Progenitor cell of endocrine pancreas (in vitro differentiated cells): ENCODE measurements around the gene SLC9A8. TPM values are rescaled to one million over a fixed set of nuclear protein-coding genes. Genes with fewer than 3 reads are reported as not detected.
"Not testable (repeated sequence)": the region's sequence is repeated elsewhere in the genome, so short reads cannot be mapped to it uniquely, and the experiment has no call there.

ENCODE experiments used
- DNase-seq: peaks from one replicate; pipeline ENCODE4 v3.0.0; 2021; ENCODE audit warnings: low spot score; ENCODE audit not compliant: unreplicated experiment
- H3K27ac Mint-ChIP-seq: 2 replicates; pipeline ENCODE4 v1.8.0; 2021; ENCODE audit warnings: mild to moderate bottlenecking, moderate library complexity, mixed read lengths
- H3K27me3 Mint-ChIP-seq: 2 replicates; pipeline ENCODE4 v1.8.0; 2021; ENCODE audit warnings: mixed read lengths
- H3K36me3 Mint-ChIP-seq: 2 replicates; pipeline ENCODE4 v1.8.0; 2022; ENCODE audit warnings: mixed read lengths; ENCODE audit not compliant: insufficient read depth
- H3K4me1 Mint-ChIP-seq: 2 replicates; pipeline ENCODE4 v1.8.0; 2021; ENCODE audit warnings: low read depth, mixed read lengths
- H3K4me3 Mint-ChIP-seq: 2 replicates; pipeline ENCODE4 v1.8.0; 2021; ENCODE audit warnings: low read depth, mild to moderate bottlenecking, moderate library complexity, mixed read lengths
- H3K9me3 Mint-ChIP-seq: 2 replicates; pipeline ENCODE4 v1.8.0; 2021; ENCODE audit warnings: low read depth, mixed read lengths
- CTCF ChIP-seq: fragments of 200-600 bp; sonication (generic); IDR thresholded peaks from one replicate; pipeline ENCODE4 v1.5.0; 2021; ENCODE audit warnings: antibody characterized with exemption, mild to moderate bottlenecking; ENCODE audit not compliant: unreplicated experiment
- total RNA-seq: library from RNA; stranded (reverse); gene quantifications from 2 replicates; pipeline ENCODE4 v1.2.1, GENCODE V29; 2021

The SLC9A8 gene
- total RNA-seq, 1 donor from 2014 or later: 11.4 TPM

GRCh38 chr20:49803418-49803817 is 9.2 kb upstream of the SLC9A8 start:
- no peak for TF ChIP-seq CTCF
- H3K4me3 Mint-ChIP-seq: no peak overlapping the region
- H3K9me3 Mint-ChIP-seq: no peaks in the 10 kb centered on the region
- no peak for DNase-seq
- H3K27ac Mint-ChIP-seq: no peak overlapping the region
- peaks cover 5% of the 10 kb centered on the region for H3K4me1 Mint-ChIP-seq
- H3K36me3 Mint-ChIP-seq: no peaks in the 10 kb centered on the region
- peaks cover 3% of the 10 kb centered on the region for H3K27me3 Mint-ChIP-seq

GRCh38 chr20:49804364-49804763 is 8.3 kb upstream of the SLC9A8 start:
- DNase-seq: no peak
- Mint-ChIP-seq H3K4me1 (peaks cover 5% of the 10 kb centered on the region), H3K27ac (no peak overlapping the region)

GRCh38 chr20:49805224-49805876 is 7.3 kb upstream of the SLC9A8 start:
- not testable (repeated sequence) for H3K4me3 Mint-ChIP-seq, H3K9me3 Mint-ChIP-seq, DNase-seq, H3K4me1 Mint-ChIP-seq, H3K27me3 Mint-ChIP-seq, H3K36me3 Mint-ChIP-seq, H3K27ac Mint-ChIP-seq

More at GRCh38 chr20:49804364-49804763, 8.3 kb upstream of the SLC9A8 start:
- no peaks in the 10 kb centered on the region for H3K9me3 Mint-ChIP-seq
- H3K36me3 Mint-ChIP-seq: no peaks in the 10 kb centered on the region
- H3K4me3 Mint-ChIP-seq: no peak overlapping the region
- no peaks in the 10 kb centered on the region for H3K27me3 Mint-ChIP-seq
- TF ChIP-seq CTCF: no peak

- Mint-ChIP-seq H3K9me3 (no peaks in the 10 kb centered on the region), H3K4me3 (no peak overlapping the region), H3K27me3 (no peaks in the 10 kb centered on the region), H3K36me3 (no peaks in the 10 kb centered on the region), H3K27ac (no peak overlapping the region), H3K4me1 (peaks cover 19% of the 10 kb centered on the region)
- DNase-seq: no peak
- TF ChIP-seq CTCF: no peak
These were observed 3.9 kb upstream of the SLC9A8 start for GRCh38 chr20:49808753-49809152.

- DNase-seq: no peak
- no peak overlapping the region for H3K4me3 Mint-ChIP-seq
- no peaks in the 10 kb centered on the region for H3K9me3 Mint-ChIP-seq
- H3K4me1 Mint-ChIP-seq: peaks cover 19% of the 10 kb centered on the region
- no peak overlapping the region for H3K27ac Mint-ChIP-seq
- no peaks in the 10 kb centered on the region for H3K36me3 Mint-ChIP-seq
- H3K27me3 Mint-ChIP-seq: no peaks in the 10 kb centered on the region
- TF ChIP-seq CTCF: no peak
These were observed 2.7 kb upstream of the SLC9A8 start for GRCh38 chr20:49809803-49810359.
